NCI-H2196 (cell line): ENCODE results near the gene PARD3.

ENCODE experiments used
- DNase-seq: peaks from one replicate; lab custom pipeline; 2025; ENCODE audit not compliant: unreplicated experiment; lab: John Stamatoyannopoulos, UW

Gene PARD3

GRCh38 chr10:34627741-34628140 lies 187.4 kb downstream of the PARD3 start:
- no peak for DNase-seq

- DNase-seq, result no peak
Observed at GRCh38 chr10:34627331-34627730, 187.8 kb downstream of the PARD3 start.

GRCh38 chr10:34626158-34626880 lies 188.8 kb downstream of the PARD3 start:
- DNase-seq, result no peak

GRCh38 chr10:34624323-34625153 lies 190.6 kb downstream of the PARD3 start:
- DNase-seq, result no peak

- no peak for DNase-seq
Observed at GRCh38 chr10:34622945-34623344, 192.2 kb downstream of the PARD3 start.

GRCh38 chr10:34618611-34619010 lies 196.5 kb downstream of the PARD3 start:
- DNase-seq, result no peak

GRCh38 chr10:34615770-34616169 lies 199.3 kb downstream of the PARD3 start:
- DNase-seq, result no peak

GRCh38 chr10:34613491-34613890 lies 201.6 kb downstream of the PARD3 start:
- no peak for DNase-seq

GRCh38 chr10:34612938-34613337 lies 202.2 kb downstream of the PARD3 start:
- no peak for DNase-seq

GRCh38 chr10:34612446-34612845 lies 202.7 kb downstream of the PARD3 start:
- no peak for DNase-seq

- no peak for DNase-seq
Observed at GRCh38 chr10:34609287-34609940, 205.7 kb downstream of the PARD3 start.

- no peak for DNase-seq
Observed at GRCh38 chr10:34607894-34608293, 207.2 kb downstream of the PARD3 start.

- no peak for DNase-seq
Observed at GRCh38 chr10:34606890-34607289, 208.2 kb downstream of the PARD3 start.

GRCh38 chr10:34602478-34602877 lies 212.6 kb downstream of the PARD3 start:
- DNase-seq, result no peak

GRCh38 chr10:34601691-34602090 lies 213.4 kb downstream of the PARD3 start:
- no peak for DNase-seq

- no peak for DNase-seq
Observed at GRCh38 chr10:34599026-34599795, 215.9 kb downstream of the PARD3 start.

- DNase-seq, result no peak
Observed at GRCh38 chr10:34596351-34596750, 218.7 kb downstream of the PARD3 start.

GRCh38 chr10:34593930-34594329 lies 221.2 kb downstream of the PARD3 start:
- DNase-seq, result no peak

- no peak for DNase-seq
Observed at GRCh38 chr10:34593374-34593890, 221.7 kb downstream of the PARD3 start.

GRCh38 chr10:34590793-34591192 lies 224.3 kb downstream of the PARD3 start:
- DNase-seq, result no peak

- no peak for DNase-seq
Observed at GRCh38 chr10:34589275-34589674, 225.8 kb downstream of the PARD3 start.
